ENCODE results near the gene GIMAP2. TPM values are rescaled to one million over a fixed set of nuclear protein-coding genes. Genes with fewer than 3 reads are reported as not detected.

The GIMAP2 gene
- total RNA-seq, 1 donor from 2014 or later: not detected

DNA sequence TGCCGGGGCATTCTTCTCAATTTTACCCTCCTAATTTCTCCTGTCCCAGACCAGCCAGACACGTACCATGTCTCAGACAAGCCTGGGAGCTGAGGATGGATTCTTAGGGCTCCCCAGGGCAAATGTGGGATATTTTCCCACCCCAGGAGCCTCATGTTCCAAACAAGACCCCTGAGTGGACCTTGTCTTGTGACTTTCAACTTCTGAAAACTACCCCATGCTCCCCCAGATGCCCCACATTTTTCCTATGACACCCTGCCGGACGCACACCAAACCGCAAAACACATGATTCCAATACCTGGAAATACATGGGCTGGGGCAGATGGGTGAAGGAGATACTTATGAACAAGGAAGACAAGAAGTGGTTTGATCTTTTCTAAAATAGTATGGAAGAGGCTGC lies 52.6 kb downstream of the GIMAP2 start:
- no peak overlapping the region for H3K27ac Mint-ChIP-seq
- peaks cover 100% of the 10 kb centered on the region for H3K27me3 ChIP-seq

GRCh38 chr7:150738591-150739001 lies 53.1 kb downstream of the GIMAP2 start:
- Histone ChIP-seq H4K20me1 (ENCODE audit: low read depth) (no peaks in the 10 kb centered on the region), H3K27ac (no peak overlapping the region), H3K27me3 (peaks cover 100% of the 10 kb centered on the region), H3F3A (ENCODE audit: low read depth) (no peaks in the 10 kb centered on the region), H3K9ac (no peak overlapping the region), H3K4me3 (no peak overlapping the region), H3K4me2 (no peak overlapping the region), H2AFZ (replicated peaks) (no peak overlapping the region), H3K79me2 (ENCODE audit: low read depth) (no peaks in the 10 kb centered on the region), H3K9me3 (ENCODE audit: low read depth) (no peaks in the 10 kb centered on the region), H3K36me3 (no peaks in the 10 kb centered on the region), H3K4me1 (peaks cover 16% of the 10 kb centered on the region)
- Mint-ChIP-seq H3K27me3 (ENCODE audit: insufficient read depth, low read depth) (peaks cover 16% of the 10 kb centered on the region), H3K4me3 (no peak overlapping the region), H3K36me3 (no peaks in the 10 kb centered on the region), H3K27ac (no peak overlapping the region), H3K4me1 (peaks cover 19% of the 10 kb centered on the region), H3K9me3 (peaks cover 5% of the 10 kb centered on the region)
- TF ChIP-seq EZH2phosphoT487 (IDR thresholded peaks at IDR 0.05) (no peak), EZH2 (IDR thresholded peaks at IDR 0.05) (no peak), CTCF (IDR thresholded peaks at IDR 0.05) (no peak)
- no peak for DNase-seq (ENCODE audit: low spot score)

More for the DNA sequence above, 52.6 kb downstream of the GIMAP2 start:
- Mint-ChIP-seq H3K4me1 (peaks cover 19% of the 10 kb centered on the region), H3K36me3 (no peaks in the 10 kb centered on the region), H3K9me3 (peaks cover 5% of the 10 kb centered on the region), H3K27me3 (ENCODE audit: insufficient read depth, low read depth) (peaks cover 18% of the 10 kb centered on the region), H3K4me3 (no peak overlapping the region)
- no peaks in the 10 kb centered on the region for H3K36me3 ChIP-seq
- H3K4me3 ChIP-seq: no peak overlapping the region
- TF ChIP-seq CTCF (IDR thresholded peaks at IDR 0.05) (no peak), EZH2 (IDR thresholded peaks at IDR 0.05) (no peak), EZH2phosphoT487 (IDR thresholded peaks at IDR 0.05) (no peak)
- no peaks in the 10 kb centered on the region for H3K9me3 ChIP-seq (ENCODE audit: low read depth)
- no peaks in the 10 kb centered on the region for H3F3A ChIP-seq (ENCODE audit: low read depth)
- no peaks in the 10 kb centered on the region for H4K20me1 ChIP-seq (ENCODE audit: low read depth)
- no peak overlapping the region for H2AFZ ChIP-seq (replicated peaks)
- no peaks in the 10 kb centered on the region for H3K79me2 ChIP-seq (ENCODE audit: low read depth)
- H3K27ac ChIP-seq: no peak overlapping the region
- H3K9ac ChIP-seq: no peak overlapping the region
- DNase-seq (ENCODE audit: low spot score): no peak
- peaks cover 16% of the 10 kb centered on the region for H3K4me1 ChIP-seq
- H3K4me2 ChIP-seq: no peak overlapping the region

DNA sequence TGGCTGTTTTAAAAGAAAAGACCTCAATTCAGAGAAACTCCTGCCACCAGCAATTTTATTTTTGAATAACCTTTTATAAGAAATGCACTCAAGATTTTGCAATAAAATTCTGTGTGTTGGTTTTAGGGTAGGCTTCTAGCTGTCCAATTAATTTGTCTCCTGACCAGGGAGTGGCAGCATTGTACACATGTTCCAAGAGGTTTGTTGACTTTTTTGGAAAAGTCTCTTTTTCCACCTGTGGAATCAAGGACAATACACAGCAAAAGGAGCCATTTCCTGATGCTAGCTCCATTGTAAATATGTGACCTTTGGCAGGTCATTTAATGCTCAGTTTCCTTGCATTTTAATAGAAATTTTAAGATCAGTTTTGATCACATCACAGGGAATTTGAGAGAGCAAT lies 53.5 kb downstream of the GIMAP2 start:
- TF ChIP-seq CTCF (IDR thresholded peaks at IDR 0.05) (peak; percentile 23), EZH2 (IDR thresholded peaks at IDR 0.05) (no peak), EZH2phosphoT487 (IDR thresholded peaks at IDR 0.05) (no peak)
- Histone ChIP-seq H3K36me3 (no peaks in the 10 kb centered on the region), H3K4me1 (peaks cover 16% of the 10 kb centered on the region), H3K4me2 (no peak overlapping the region), H2AFZ (replicated peaks) (no peak overlapping the region), H3K27me3 (peaks cover 100% of the 10 kb centered on the region), H3F3A (ENCODE audit: low read depth) (no peaks in the 10 kb centered on the region), H3K9me3 (ENCODE audit: low read depth) (no peaks in the 10 kb centered on the region), H3K79me2 (ENCODE audit: low read depth) (no peaks in the 10 kb centered on the region), H3K9ac (no peak overlapping the region), H3K4me3 (no peak overlapping the region), H3K27ac (no peak overlapping the region), H4K20me1 (ENCODE audit: low read depth) (no peaks in the 10 kb centered on the region)
- Mint-ChIP-seq H3K36me3 (no peaks in the 10 kb centered on the region), H3K27ac (no peak overlapping the region), H3K4me1 (peaks cover 19% of the 10 kb centered on the region), H3K4me3 (no peak overlapping the region), H3K9me3 (peaks cover 5% of the 10 kb centered on the region), H3K27me3 (ENCODE audit: insufficient read depth, low read depth) (peaks cover 13% of the 10 kb centered on the region)
- DNase-seq (ENCODE audit: low spot score): no peak
